Naive thymus-derived CD4-positive, alpha-beta T cell (primary cell): ENCODE data around the gene APELA. TPM values are rescaled to one million over a fixed set of nuclear protein-coding genes. Genes with fewer than 3 reads are reported as not detected.

Experiments
- ATAC-seq: fragments of 150-1000 bp; cut with Tn5 transposase; 2 replicates; pipeline ENCODE4 v1.10.0; 2021; ENCODE audit warnings: mild to moderate bottlenecking, moderate library complexity
- CTCF ChIA-PET: fragments of 350-600 bp; sonication (Branson Sonifier 250); formaldehyde crosslinking; loops from one replicate; lab custom pipeline; 2021; ENCODE audit warnings: antibody characterized with exemption; lab: Charles Lee
- POLR2A ChIA-PET: fragments of 350-600 bp; sonication (Branson Sonifier 250); formaldehyde crosslinking; loops from one replicate; lab custom pipeline; 2021; ENCODE audit warnings: antibody characterized with exemption, inconsistent platforms; lab: Charles Lee
- DNase-seq, 9 donors: peaks; one replicate each; pipeline versions ENCODE4 v3.0.0 to v3.0.0-alpha.2; 2020 to 2022; ENCODE audit warnings: mixed read lengths in 1 of 9
- H3K27ac ChIP-seq: one replicate; pipeline ENCODE4 v1.7.0; 2013; ENCODE audit warnings: mild to moderate bottlenecking, low read depth, low read length, moderate library complexity
- H3K27me3 ChIP-seq, 2 donors: one replicate each; pipeline ENCODE4 v1.7.0; 2013; ENCODE audit warnings: low read length in 2 of 2, mild to moderate bottlenecking in 2 of 2, moderate library complexity in 2 of 2; ENCODE audit not compliant: control insufficient read depth in 2 of 2, insufficient read depth in 2 of 2
- H3K36me3 ChIP-seq, 3 experiments: 1 replicate in 2 of 3; 2 replicates in 1 of 3; pipeline ENCODE4 v1.7.0; 2013; ENCODE audit warnings: low read length in 3 of 3, mild to moderate bottlenecking in 3 of 3, moderate library complexity in 1 of 3; ENCODE audit not compliant: insufficient read depth in 3 of 3, control insufficient read depth in 2 of 3
- H3K4me1 ChIP-seq, 2 donors: one replicate each; pipeline ENCODE4 v1.7.0; 2013; ENCODE audit warnings: low read length in 2 of 2, mild to moderate bottlenecking in 2 of 2, moderate library complexity in 1 of 2; ENCODE audit not compliant: control insufficient read depth in 2 of 2, insufficient read depth in 2 of 2
- H3K4me3 ChIP-seq: 2 replicates; pipeline ENCODE4 v1.7.0; 2013; ENCODE audit warnings: mild to moderate bottlenecking, low read length
- H3K9me3 ChIP-seq, 3 experiments: 1 replicate in 2 of 3; 2 replicates in 1 of 3; pipeline ENCODE4 v1.7.0; 2013; ENCODE audit warnings: low read length in 3 of 3; ENCODE audit not compliant: control insufficient read depth in 2 of 3
- H3K27ac Mint-ChIP-seq, 9 donors: one replicate each; pipeline ENCODE4 v1.8.0; 2020 to 2022; ENCODE audit warnings: mixed read lengths in 9 of 9, mild to moderate bottlenecking in 8 of 9, moderate library complexity in 5 of 9, inconsistent platforms in 2 of 9
- H3K27me3 Mint-ChIP-seq, 5 donors: one replicate each; pipeline ENCODE4 v1.8.0; 2021 to 2022; ENCODE audit warnings: mixed read lengths in 5 of 5, mild to moderate bottlenecking in 1 of 5
- H3K36me3 Mint-ChIP-seq, 5 donors: one replicate each; pipeline ENCODE4 v1.8.0; 2020 to 2022; ENCODE audit warnings: mixed read lengths in 5 of 5, mild to moderate bottlenecking in 3 of 5, inconsistent platforms in 1 of 5
- H3K4me1 Mint-ChIP-seq, 7 donors: one replicate each; pipeline ENCODE4 v1.8.0; 2020 to 2022; ENCODE audit warnings: mixed read lengths in 7 of 7, mild to moderate bottlenecking in 3 of 7, inconsistent platforms in 1 of 7
- H3K4me3 Mint-ChIP-seq, 10 donors: one replicate each; pipeline ENCODE4 v1.8.0; 2020 to 2022; ENCODE audit warnings: mild to moderate bottlenecking in 10 of 10, mixed read lengths in 10 of 10, moderate library complexity in 6 of 10, inconsistent platforms in 2 of 10
- H3K9me3 Mint-ChIP-seq, 11 donors: one replicate each; pipeline ENCODE4 v1.8.0; 2020 to 2022; ENCODE audit warnings: mixed read lengths in 11 of 11, mild to moderate bottlenecking in 4 of 11, inconsistent platforms in 1 of 11, moderate library complexity in 1 of 11
- intact Hi-C, 2 donors: fragments of 100-400 bp; cut with micrococcal nuclease; formaldehyde crosslinking; loops; one replicate each; pipeline ENCODE4 v1.15.1; 2023
- polyA plus RNA-seq, 2 donors: library from polyadenylated mRNA; unstranded; fragments of 300-500 nt; fragmentation: Illumina TruSeq; gene quantifications; one replicate each; pipeline ENCODE4 v1.2.3, GENCODE V29; 2021
- total RNA-seq, 6 experiments: library from RNA in 5 of 6; stranded (reverse) in 5 of 6; gene quantifications; 1 replicate in 5 of 6; 2 replicates in 1 of 6; pipeline ENCODE4 v1.2.3 and lab custom pipeline; 2021 to 2026

The APELA gene
- total and polyA plus RNA-seq, 7 experiments from 2014 or later = not detected

DNA sequence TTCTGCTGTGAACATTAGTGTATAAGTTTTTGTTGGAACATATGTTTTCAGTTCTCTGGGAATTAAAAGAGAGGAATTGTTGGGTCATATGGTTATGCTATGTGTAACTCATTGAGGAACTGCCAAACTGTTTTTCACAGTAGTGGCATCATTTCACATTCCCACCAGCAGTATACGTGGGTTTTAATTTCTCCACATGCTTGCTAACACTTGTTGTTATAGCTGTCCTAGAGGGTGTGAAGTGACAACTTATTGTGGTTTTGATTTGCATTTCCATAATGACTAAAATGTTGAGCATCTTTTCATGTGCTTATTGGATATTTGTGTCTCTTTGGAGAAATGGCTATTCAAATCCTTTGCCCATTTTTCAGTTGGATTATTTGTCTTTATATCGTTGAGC is 13.7 kb downstream of the APELA start:
- no peaks in the 10 kb centered on the region for H3K9me3 ChIP-seq
- H3K27ac ChIP-seq = no peak overlapping the region
- no peaks in the 10 kb centered on the region for H3K4me1 Mint-ChIP-seq
- no peak overlapping the region for H3K27ac Mint-ChIP-seq
- H3K36me3 Mint-ChIP-seq = no peaks in the 10 kb centered on the region
- no peaks in the 10 kb centered on the region for H3K36me3 ChIP-seq
- H3K4me3 Mint-ChIP-seq = no peak overlapping the region
- intact Hi-C loops = no loop called here
- no peak for ATAC-seq
- no peaks in the 10 kb centered on the region for H3K27me3 ChIP-seq
- H3K4me1 ChIP-seq = no peaks in the 10 kb centered on the region
- H3K27me3 Mint-ChIP-seq = peaks cover 14 to 23% (median 18%) of the 10 kb centered on the region in 5 donors
- H3K4me3 ChIP-seq = no peak overlapping the region
- no peak for DNase-seq
- CTCF ChIA-PET = no interaction called here
- peaks cover 0 to 2% (median 0%) of the 10 kb centered on the region in 11 donors for H3K9me3 Mint-ChIP-seq
- POLR2A ChIA-PET = no interaction called here

DNA sequence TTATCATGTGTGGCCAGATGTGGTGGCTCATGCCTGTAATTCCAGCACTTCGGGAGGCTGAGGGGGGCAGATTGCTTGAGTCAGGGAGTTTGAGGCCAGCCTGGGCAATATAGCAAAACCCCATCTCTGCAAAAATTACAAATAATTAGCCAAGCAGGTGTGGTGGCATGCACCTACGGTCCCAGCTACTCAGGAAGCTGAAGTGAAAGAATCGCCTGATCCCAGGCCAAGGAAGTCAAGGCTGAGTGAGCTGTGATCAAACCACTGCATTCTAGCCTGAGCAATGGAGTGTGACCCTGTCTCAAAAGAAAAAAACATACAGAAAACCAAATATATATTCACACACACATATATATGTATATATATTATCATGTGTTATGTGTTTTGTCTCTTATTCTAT is 15.0 kb downstream of the APELA start:
- no peaks in the 10 kb centered on the region for H3K4me1 Mint-ChIP-seq
- DNase-seq = no peak
- POLR2A ChIA-PET = no interaction called here

GRCh38 chr4:164894702-164895101 is 17.7 kb downstream of the APELA start:
- Mint-ChIP-seq H3K4me1 (no peaks in the 10 kb centered on the region), H3K27ac (no peak overlapping the region), H3K4me3 (no peak overlapping the region), H3K9me3 (no peaks in the 10 kb centered on the region), H3K27me3 (peaks cover 9 to 30% (median 14%) of the 10 kb centered on the region in 5 donors), H3K36me3 (no peaks in the 10 kb centered on the region)
- DNase-seq (no peak), ATAC-seq (no peak)
- no peaks in the 10 kb centered on the region for H3K36me3 ChIP-seq
- no peaks in the 10 kb centered on the region for H3K4me1 ChIP-seq
- ChIA-PET POLR2A (no interaction called here), CTCF (no interaction called here)
- no peak overlapping the region for H3K27ac ChIP-seq
- H3K27me3 ChIP-seq = no peaks in the 10 kb centered on the region
- H3K9me3 ChIP-seq = no peaks in the 10 kb centered on the region
- no peak overlapping the region for H3K4me3 ChIP-seq
- intact Hi-C loops = no loop called here

More for the DNA sequence above, 15.0 kb downstream of the APELA start:
- Histone ChIP-seq H3K36me3 (no peaks in the 10 kb centered on the region), H3K27me3 (no peaks in the 10 kb centered on the region), H3K9me3 (no peaks in the 10 kb centered on the region), H3K4me1 (no peaks in the 10 kb centered on the region), H3K4me3 (no peak overlapping the region), H3K27ac (no peak overlapping the region)
- intact Hi-C loops = no loop called here
- no peaks in the 10 kb centered on the region for H3K36me3 Mint-ChIP-seq
- H3K9me3 Mint-ChIP-seq = peaks cover 0 to 2% (median 0%) of the 10 kb centered on the region in 11 donors
- CTCF ChIA-PET = no interaction called here
- no peak overlapping the region for H3K27ac Mint-ChIP-seq
- H3K4me3 Mint-ChIP-seq = no peak overlapping the region
- H3K27me3 Mint-ChIP-seq = peaks cover 14 to 24% (median 19%) of the 10 kb centered on the region in 5 donors
- no peak for ATAC-seq

GRCh38 chr4:164902608-164903007 is 25.6 kb downstream of the APELA start:
- Mint-ChIP-seq H3K36me3 (no peaks in the 10 kb centered on the region), H3K9me3 (peaks cover 0 to 1% (median 0%) of the 10 kb centered on the region in 11 donors), H3K4me3 (no peak overlapping the region), H3K27ac (no peak overlapping the region), H3K4me1 (peaks cover 0 to 2% (median 0%) of the 10 kb centered on the region in 7 donors), H3K27me3 (peaks cover 0 to 17% (median 3%) of the 10 kb centered on the region in 5 donors)
- no peaks in the 10 kb centered on the region for H3K9me3 ChIP-seq
- CTCF ChIA-PET = no interaction called here
- no peak overlapping the region for H3K4me3 ChIP-seq
- H3K36me3 ChIP-seq = no peaks in the 10 kb centered on the region
- DNase-seq = no peak
- intact Hi-C loops = no loop called here
- H3K4me1 ChIP-seq = no peaks in the 10 kb centered on the region
- H3K27ac ChIP-seq = no peak overlapping the region
- H3K27me3 ChIP-seq = no peaks in the 10 kb centered on the region
- POLR2A ChIA-PET = no interaction called here
- peak; percentile 8 for ATAC-seq

DNA sequence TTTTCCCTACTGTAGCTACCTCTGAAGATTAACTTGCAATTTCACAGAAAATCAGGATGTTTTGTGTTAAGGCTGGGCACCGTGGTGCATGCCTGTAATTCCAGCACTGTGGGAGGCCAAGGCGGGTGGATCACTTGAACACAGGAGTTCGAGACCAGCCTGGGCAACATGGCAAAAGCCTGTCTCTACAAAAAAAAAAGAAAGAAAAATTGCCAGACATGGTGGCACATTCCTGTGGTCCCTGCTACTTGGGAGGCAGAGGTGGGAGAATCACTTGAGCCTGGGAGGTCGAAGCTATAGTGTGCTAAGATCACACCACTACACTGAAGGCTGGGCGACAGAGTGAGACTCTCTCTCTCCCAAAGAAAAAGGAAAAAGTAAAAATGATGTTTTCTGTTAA is 27.4 kb downstream of the APELA start:
- Histone ChIP-seq H3K27me3 (no peaks in the 10 kb centered on the region), H3K36me3 (no peaks in the 10 kb centered on the region), H3K4me1 (no peaks in the 10 kb centered on the region), H3K9me3 (no peaks in the 10 kb centered on the region), H3K4me3 (no peak overlapping the region), H3K27ac (no peak overlapping the region)
- Mint-ChIP-seq H3K36me3 (no peaks in the 10 kb centered on the region), H3K9me3 (peaks cover 0 to 5% (median 0%) of the 10 kb centered on the region in 11 donors), H3K27me3 (peaks cover 0 to 8% (median under 1%) of the 10 kb centered on the region in 5 donors), H3K27ac (no peak overlapping the region), H3K4me3 (no peak overlapping the region), H3K4me1 (peaks cover 0 to 2% (median 0%) of the 10 kb centered on the region in 7 donors)
- POLR2A ChIA-PET = no interaction called here
- CTCF ChIA-PET = no interaction called here
- DNase-seq (no peak), ATAC-seq (no peak)
- intact Hi-C loops = no loop called here

DNA sequence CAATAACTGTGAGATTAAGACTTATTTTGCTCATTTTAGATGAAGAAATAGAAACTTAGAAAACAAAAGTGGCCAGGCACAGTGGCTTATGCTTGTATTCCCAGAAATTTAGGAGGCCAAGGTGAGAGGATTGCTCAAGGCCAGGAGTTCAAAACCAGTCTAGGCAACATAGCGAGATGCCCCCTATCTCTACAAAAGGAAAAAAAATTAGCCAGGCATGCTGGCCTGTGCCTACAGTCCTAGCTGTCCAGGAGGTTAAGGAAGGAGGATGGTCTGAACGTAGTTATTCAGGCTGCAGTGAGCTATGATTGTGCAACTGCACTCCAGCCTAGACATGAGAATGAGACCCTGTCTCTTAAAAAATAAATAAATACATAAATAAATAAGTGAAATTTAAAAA is 28.0 kb downstream of the APELA start:
- Histone ChIP-seq H3K9me3 (no peaks in the 10 kb centered on the region), H3K4me3 (no peak overlapping the region), H3K36me3 (no peaks in the 10 kb centered on the region), H3K27ac (no peak overlapping the region), H3K4me1 (no peaks in the 10 kb centered on the region), H3K27me3 (no peaks in the 10 kb centered on the region)
- ChIA-PET CTCF (no interaction called here), POLR2A (no interaction called here)
- Mint-ChIP-seq H3K27ac (no peak overlapping the region), H3K9me3 (peaks cover 0 to 5% (median 0%) of the 10 kb centered on the region in 11 donors), H3K36me3 (no peaks in the 10 kb centered on the region), H3K4me1 (peaks cover 0 to 2% (median 0%) of the 10 kb centered on the region in 7 donors), H3K27me3 (peaks cover 0 to 5% (median 0%) of the 10 kb centered on the region in 5 donors), H3K4me3 (no peak overlapping the region)
- ATAC-seq (no peak), DNase-seq (no peak)
- intact Hi-C loops = no loop called here

DNA sequence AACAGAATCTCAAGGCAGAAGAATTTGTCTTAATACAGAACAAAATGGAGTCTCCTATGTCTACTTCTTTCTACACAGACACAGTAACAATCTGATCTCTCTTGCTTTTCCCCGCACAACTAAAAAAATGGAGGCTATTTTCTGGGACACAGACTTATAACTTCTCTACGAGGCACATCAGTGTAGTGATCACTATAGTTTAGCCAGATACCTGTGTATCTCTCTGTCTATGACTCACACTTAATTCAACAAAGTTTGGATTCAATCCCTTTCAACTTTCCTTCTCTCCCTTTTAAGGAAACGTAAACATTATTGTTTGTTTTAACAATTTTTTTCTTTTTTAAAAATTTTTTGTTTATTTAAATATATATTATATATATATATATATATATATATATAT is 29.4 kb downstream of the APELA start:
- intact Hi-C loops = no loop called here
- H3K9me3 Mint-ChIP-seq = peaks cover 0 to 5% (median 0%) of the 10 kb centered on the region in 11 donors
- Histone ChIP-seq H3K27me3 (no peaks in the 10 kb centered on the region), H3K9me3 (no peaks in the 10 kb centered on the region), H3K27ac (no peak overlapping the region), H3K36me3 (no peaks in the 10 kb centered on the region), H3K4me3 (no peak overlapping the region), H3K4me1 (no peaks in the 10 kb centered on the region)
- CTCF ChIA-PET = no interaction called here
- no peak overlapping the region for H3K27ac Mint-ChIP-seq
- H3K4me3 Mint-ChIP-seq = no peak overlapping the region
- POLR2A ChIA-PET = no interaction called here
- H3K4me1 Mint-ChIP-seq = peaks cover 0 to 2% (median 0%) of the 10 kb centered on the region in 7 donors
- DNase-seq = no peak
- H3K36me3 Mint-ChIP-seq = no peaks in the 10 kb centered on the region
- ATAC-seq = no peak
- H3K27me3 Mint-ChIP-seq = peaks cover 0 to 5% (median 0%) of the 10 kb centered on the region in 5 donors
